ENCODE measurements around the gene BMS1.
"Not testable (repeated sequence)": the region's sequence is repeated elsewhere in the genome, so short reads cannot be mapped to it uniquely, and the experiment has no call there.

BMS1 gene

DNA sequence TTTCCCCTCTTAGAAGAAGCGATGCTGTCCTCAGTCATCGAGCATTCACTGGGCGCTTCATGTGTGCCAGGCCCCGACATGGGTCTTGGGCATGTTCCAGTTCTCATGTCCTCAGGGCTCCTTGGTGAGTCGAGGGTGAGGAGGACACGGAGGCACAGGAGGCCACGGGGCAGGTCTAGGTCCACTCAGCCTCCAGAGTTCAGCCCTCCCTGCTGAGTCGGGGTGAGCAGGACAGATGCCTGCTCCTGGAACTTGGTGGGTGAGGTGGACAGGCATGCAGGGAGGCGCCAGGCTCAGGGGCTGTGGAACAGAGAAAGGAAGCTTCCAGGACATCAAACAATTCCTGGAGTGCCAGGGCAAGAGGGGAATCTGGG is 87.4 kb downstream of the BMS1 start:
- Histone ChIP-seq H3K79me1 (replicated peaks; ENCODE audit: low read length, poor library complexity, severe bottlenecking) (no peaks in the 10 kb centered on the region), H3K4me1 (ENCODE audit: control insufficient read depth, insufficient read depth, low read depth, low read length) (peaks cover 7% of the 10 kb centered on the region), H2BK5ac (ENCODE audit: low read depth, low read length, poor library complexity, severe bottlenecking) (no peak overlapping the region), H3K4me2 (ENCODE audit: low read length, poor library complexity, severe bottlenecking) (no peak overlapping the region), H4K8ac (ENCODE audit: low read length) (no peak overlapping the region), H3K4ac (ENCODE audit: low read depth in 1 of 2, low read length in 2 of 2) (no peak overlapping the region), H2AK5ac (ENCODE audit: low read length, severe bottlenecking) (no peak overlapping the region), H4K91ac (ENCODE audit: low read length) (no peak overlapping the region), H2AFZ (ENCODE audit: low read depth, low read length) (no peak overlapping the region), H3K27ac (ENCODE audit: low read length, poor library complexity, severe bottlenecking) (no peak overlapping the region), H3K23ac (ENCODE audit: low read length in 2 of 2) (no peak overlapping the region), H3K9me3 (ENCODE audit: control insufficient read depth, low read length) (no peaks in the 10 kb centered on the region), H3K9ac (ENCODE audit: low read length) (no peak overlapping the region), H3K14ac (ENCODE audit: low read length in 2 of 2) (no peak overlapping the region), H2BK12ac (ENCODE audit: low read length in 2 of 2) (no peak overlapping the region), H3K27me3 (ENCODE audit: control insufficient read depth in 1 of 2, insufficient read depth in 1 of 2, low read length in 2 of 2) (peaks cover 16% of the 10 kb centered on the region in 2 experiments), H3K4me3 (ENCODE audit: insufficient read depth in 1 of 2, low read depth in 1 of 2, low read length in 2 of 2) (no peak overlapping the region), H3K36me3 (ENCODE audit: control insufficient read depth in 1 of 2, insufficient read depth in 2 of 2, low read depth in 1 of 2, low read length in 2 of 2) (no peaks in the 10 kb centered on the region), H2BK120ac (ENCODE audit: low read depth, low read length) (no peak overlapping the region), H2BK15ac (ENCODE audit: low read depth, poor library complexity, severe bottlenecking) (no peak overlapping the region), H3K18ac (ENCODE audit: low read depth in 1 of 2, low read length in 2 of 2) (no peak overlapping the region)
- 90% methylated on average over 9 of the region's 9 CpGs for WGBS
- DNase-seq = no peak

- H3K4ac ChIP-seq (ENCODE audit: low read depth in 1 of 2, low read length in 2 of 2); H3K9ac ChIP-seq (ENCODE audit: low read length); H3K9me3 ChIP-seq (ENCODE audit: control insufficient read depth, low read length); H2BK15ac ChIP-seq (ENCODE audit: low read depth, poor library complexity, severe bottlenecking); H3K27ac ChIP-seq (ENCODE audit: low read length, poor library complexity, severe bottlenecking); H2AFZ ChIP-seq (ENCODE audit: low read depth, low read length); H3K18ac ChIP-seq (ENCODE audit: low read depth in 1 of 2, low read length in 2 of 2); H3K79me1 ChIP-seq (replicated peaks; ENCODE audit: low read length, poor library complexity, severe bottlenecking); H3K23ac ChIP-seq (ENCODE audit: low read length in 2 of 2); H3K36me3 ChIP-seq (ENCODE audit: control insufficient read depth in 1 of 2, insufficient read depth in 2 of 2, low read depth in 1 of 2, low read length in 2 of 2); H2AK5ac ChIP-seq (ENCODE audit: low read length, severe bottlenecking); H2BK120ac ChIP-seq (ENCODE audit: low read depth, low read length); H2BK5ac ChIP-seq (ENCODE audit: low read depth, low read length, poor library complexity, severe bottlenecking); H3K14ac ChIP-seq (ENCODE audit: low read length in 2 of 2); H3K4me2 ChIP-seq (ENCODE audit: low read length, poor library complexity, severe bottlenecking); H3K4me3 ChIP-seq (ENCODE audit: insufficient read depth in 1 of 2, low read depth in 1 of 2, low read length in 2 of 2); H2BK12ac ChIP-seq (ENCODE audit: low read length in 2 of 2): not testable (repeated sequence)
- peaks cover 7 to 10% of the 10 kb centered on the region in 2 experiments for H3K27me3 ChIP-seq (ENCODE audit: control insufficient read depth in 1 of 2, insufficient read depth in 1 of 2, low read length in 2 of 2)
- peaks cover 10% of the 10 kb centered on the region for H3K4me1 ChIP-seq (ENCODE audit: control insufficient read depth, insufficient read depth, low read depth, low read length)
- peak; percentile 15 for DNase-seq
- peak overlapping the region; percentile 64 for H4K8ac ChIP-seq (ENCODE audit: low read length)
- H4K91ac ChIP-seq (ENCODE audit: low read length) = peak overlapping the region; percentile 12
- 52% methylated on average over 13 of the region's 13 CpGs for WGBS
Measured at GRCh38 chr10:42871138-42871641, 88.6 kb downstream of the BMS1 start.

DNA sequence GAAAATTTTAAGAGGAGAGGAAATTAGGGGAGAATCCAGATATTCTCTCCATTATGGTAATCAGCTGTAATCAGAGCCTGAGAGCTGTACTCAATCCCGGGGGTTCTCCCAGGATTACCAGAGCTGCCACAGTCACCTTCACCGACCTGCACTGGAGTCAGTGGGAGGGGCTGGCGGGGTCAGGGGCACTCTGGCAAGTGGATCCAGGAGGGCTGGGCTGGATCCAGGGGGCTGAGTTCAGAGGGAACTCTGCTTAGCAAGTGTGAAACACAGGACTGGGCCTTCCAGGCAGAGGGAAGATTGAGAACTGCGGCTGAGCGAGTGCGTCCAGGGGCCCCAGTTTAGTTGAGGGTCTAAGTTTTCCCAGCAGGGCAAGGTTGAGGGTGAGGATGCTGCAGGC is 89.2 kb downstream of the BMS1 start:
- peaks cover 7% of the 10 kb centered on the region in 2 experiments for H3K27me3 ChIP-seq (ENCODE audit: control insufficient read depth in 1 of 2, insufficient read depth in 1 of 2, low read length in 2 of 2)
- no peaks in the 10 kb centered on the region for H3K79me1 ChIP-seq (replicated peaks; ENCODE audit: low read length, poor library complexity, severe bottlenecking)
- H2AFZ ChIP-seq (ENCODE audit: low read depth, low read length) = no peak overlapping the region
- no peak overlapping the region for H3K9ac ChIP-seq (ENCODE audit: low read length)
- H4K91ac ChIP-seq (ENCODE audit: low read length) = peak overlapping the region; percentile 24
- no peaks in the 10 kb centered on the region for H3K36me3 ChIP-seq (ENCODE audit: control insufficient read depth in 1 of 2, insufficient read depth in 2 of 2, low read depth in 1 of 2, low read length in 2 of 2)
- no peak overlapping the region for H3K4ac ChIP-seq (ENCODE audit: low read depth in 1 of 2, low read length in 2 of 2)
- no peak for DNase-seq
- no peak overlapping the region for H2AK5ac ChIP-seq (ENCODE audit: low read length, severe bottlenecking)
- no peaks in the 10 kb centered on the region for H3K9me3 ChIP-seq (ENCODE audit: control insufficient read depth, low read length)
- WGBS = 74% methylated on average over 6 of the region's 6 CpGs
- no peak overlapping the region for H3K14ac ChIP-seq (ENCODE audit: low read length in 2 of 2)
- H2BK5ac ChIP-seq (ENCODE audit: low read depth, low read length, poor library complexity, severe bottlenecking) = no peak overlapping the region
- no peak overlapping the region for H3K4me2 ChIP-seq (ENCODE audit: low read length, poor library complexity, severe bottlenecking)
- no peak overlapping the region for H4K8ac ChIP-seq (ENCODE audit: low read length)
- H2BK120ac ChIP-seq (ENCODE audit: low read depth, low read length) = no peak overlapping the region
- H3K4me1 ChIP-seq (ENCODE audit: control insufficient read depth, insufficient read depth, low read depth, low read length) = peaks cover 5% of the 10 kb centered on the region
- H3K4me3 ChIP-seq (ENCODE audit: insufficient read depth in 1 of 2, low read depth in 1 of 2, low read length in 2 of 2) = no peak overlapping the region
- no peak overlapping the region for H3K23ac ChIP-seq (ENCODE audit: low read length in 2 of 2)
- no peak overlapping the region for H2BK12ac ChIP-seq (ENCODE audit: low read length in 2 of 2)
- no peak overlapping the region for H3K18ac ChIP-seq (ENCODE audit: low read depth in 1 of 2, low read length in 2 of 2)
- peak overlapping the region; percentile 70 for H2BK15ac ChIP-seq (ENCODE audit: low read depth, poor library complexity, severe bottlenecking)
- no peak overlapping the region for H3K27ac ChIP-seq (ENCODE audit: low read length, poor library complexity, severe bottlenecking)

GRCh38 chr10:42872865-42873435 is 90.4 kb downstream of the BMS1 start:
- H3K9me3 ChIP-seq (ENCODE audit: control insufficient read depth, low read length) = no peaks in the 10 kb centered on the region
- no peak overlapping the region for H2BK5ac ChIP-seq (ENCODE audit: low read depth, low read length, poor library complexity, severe bottlenecking)
- H4K91ac ChIP-seq (ENCODE audit: low read length) = peak overlapping the region; percentile 62
- H3K18ac ChIP-seq (ENCODE audit: low read depth in 1 of 2, low read length in 2 of 2) = no peak overlapping the region
- H2AK5ac ChIP-seq (ENCODE audit: low read length, severe bottlenecking) = no peak overlapping the region
- no peak overlapping the region for H2BK120ac ChIP-seq (ENCODE audit: low read depth, low read length)
- no peaks in the 10 kb centered on the region for H3K79me1 ChIP-seq (replicated peaks; ENCODE audit: low read length, poor library complexity, severe bottlenecking)
- no peak overlapping the region for H3K9ac ChIP-seq (ENCODE audit: low read length)
- H3K4me1 ChIP-seq (ENCODE audit: control insufficient read depth, insufficient read depth, low read depth, low read length) = peaks cover 5% of the 10 kb centered on the region
- no peak overlapping the region for H2AFZ ChIP-seq (ENCODE audit: low read depth, low read length)
- H3K23ac ChIP-seq (ENCODE audit: low read length in 2 of 2) = no peak overlapping the region
- no peaks in the 10 kb centered on the region for H3K36me3 ChIP-seq (ENCODE audit: control insufficient read depth in 1 of 2, insufficient read depth in 2 of 2, low read depth in 1 of 2, low read length in 2 of 2)
- no peak overlapping the region for H3K14ac ChIP-seq (ENCODE audit: low read length in 2 of 2)
- H3K4me3 ChIP-seq (ENCODE audit: insufficient read depth in 1 of 2, low read depth in 1 of 2, low read length in 2 of 2) = no peak overlapping the region
- H4K8ac ChIP-seq (ENCODE audit: low read length) = peak overlapping the region; percentile 43
- H2BK12ac ChIP-seq (ENCODE audit: low read length in 2 of 2) = no peak overlapping the region
- peaks cover 7% of the 10 kb centered on the region in 2 experiments for H3K27me3 ChIP-seq (ENCODE audit: control insufficient read depth in 1 of 2, insufficient read depth in 1 of 2, low read length in 2 of 2)
- H2BK15ac ChIP-seq (ENCODE audit: low read depth, poor library complexity, severe bottlenecking) = no peak overlapping the region
- no peak for DNase-seq
- 91% methylated on average over 19 of the region's 19 CpGs for WGBS
- peak overlapping the region in 1 of 2 experiments; percentile 28 for H3K4ac ChIP-seq (ENCODE audit: low read depth in 1 of 2, low read length in 2 of 2)
- no peak overlapping the region for H3K4me2 ChIP-seq (ENCODE audit: low read length, poor library complexity, severe bottlenecking)
- no peak overlapping the region for H3K27ac ChIP-seq (ENCODE audit: low read length, poor library complexity, severe bottlenecking)
